DMS53 treated with DMSO at 0.1 percent for 48 hours (cell line): ENCODE results near the gene LARP1B.
"Not testable (repeated sequence)": the region's sequence is repeated elsewhere in the genome, so short reads cannot be mapped to it uniquely, and the experiment has no call there.

ENCODE experiments used
- DNase-seq: peaks from one replicate; lab custom pipeline; 2025; ENCODE audit not compliant: unreplicated experiment; lab: John Stamatoyannopoulos, UW

Gene LARP1B

GRCh38 chr4:128134925-128135324, 73.8 kb downstream of the LARP1B start:
- DNase-seq: no peak

DNA sequence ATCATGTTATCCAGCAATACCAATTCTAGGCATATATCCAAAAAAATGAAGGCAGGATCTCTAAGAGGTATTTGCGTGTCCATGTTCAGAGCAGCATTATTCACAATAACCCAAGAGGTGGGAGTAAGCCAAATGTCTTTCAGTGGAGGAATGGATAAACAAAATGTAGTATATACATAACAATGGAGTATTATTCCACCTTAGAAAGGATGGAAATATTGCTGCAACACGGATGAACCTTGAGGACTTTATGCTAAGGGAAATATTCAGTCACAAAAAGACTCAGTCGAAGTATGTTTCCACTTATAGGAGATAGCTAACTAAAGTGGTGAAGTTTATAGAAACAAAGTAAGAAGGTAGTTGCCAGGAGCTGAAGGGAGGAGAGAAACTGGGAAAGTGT, 74.3 kb downstream of the LARP1B start:
- DNase-seq: no peak

GRCh38 chr4:128141866-128142265, 80.8 kb downstream of the LARP1B start:
- DNase-seq: peak; percentile 28

- no peak for DNase-seq
Observed at GRCh38 chr4:128145727-128146126, 84.6 kb downstream of the LARP1B start.

DNA sequence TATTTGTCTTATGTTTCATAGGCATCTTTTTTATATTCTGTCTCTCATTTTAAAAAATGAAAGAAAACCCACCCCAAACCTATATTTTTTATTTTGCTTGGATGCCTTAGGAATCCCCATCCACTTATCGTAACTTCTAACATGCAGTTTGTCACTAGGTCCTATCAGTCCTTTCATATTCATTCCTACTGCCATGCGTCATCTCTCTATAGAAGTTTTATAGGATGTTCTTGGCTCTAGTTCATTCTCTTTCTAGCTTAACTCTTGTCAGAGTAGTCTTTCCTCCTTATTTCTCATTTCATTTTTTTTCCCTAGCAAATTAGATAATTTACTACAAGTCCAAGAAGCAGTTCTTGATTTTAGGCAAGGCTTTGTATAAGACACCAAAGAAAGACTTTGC, 92.7 kb downstream of the LARP1B start:
- DNase-seq: no peak

GRCh38 chr4:128155231-128155855, 94.2 kb downstream of the LARP1B start:
- DNase-seq: no peak

GRCh38 chr4:128155874-128156456, 94.9 kb downstream of the LARP1B start:
- no peak for DNase-seq

- not testable (repeated sequence) for DNase-seq
Observed at GRCh38 chr4:128156472-128156871, 95.4 kb downstream of the LARP1B start.

GRCh38 chr4:128158894-128159293, 97.8 kb downstream of the LARP1B start:
- no peak for DNase-seq

- DNase-seq: no peak
Observed at GRCh38 chr4:128159967-128160366, 98.9 kb downstream of the LARP1B start.

DNA sequence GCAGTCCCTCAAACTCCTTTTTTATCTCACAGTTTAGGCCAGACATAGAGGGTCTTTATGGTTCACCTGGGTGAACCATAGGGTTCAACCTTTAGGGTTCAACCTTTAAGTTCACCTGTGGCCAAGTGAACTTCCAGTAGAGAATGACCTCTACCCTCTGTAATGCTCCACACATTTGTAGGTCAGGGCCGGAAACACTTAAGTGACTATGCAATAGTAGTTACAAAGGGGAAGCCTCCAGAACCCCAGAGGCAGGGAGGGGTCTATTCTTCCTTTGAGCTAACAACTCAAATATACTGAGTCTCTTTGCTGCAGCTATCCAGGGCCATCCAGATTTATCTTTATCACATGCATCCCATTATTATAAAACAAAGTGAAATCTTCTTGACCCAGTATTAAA, 100.0 kb downstream of the LARP1B start:
- no peak for DNase-seq

GRCh38 chr4:128162434-128162833, 101.3 kb downstream of the LARP1B start:
- DNase-seq: no peak

GRCh38 chr4:128163177-128164117, 102.3 kb downstream of the LARP1B start:
- peak; percentile 13 for DNase-seq

DNA sequence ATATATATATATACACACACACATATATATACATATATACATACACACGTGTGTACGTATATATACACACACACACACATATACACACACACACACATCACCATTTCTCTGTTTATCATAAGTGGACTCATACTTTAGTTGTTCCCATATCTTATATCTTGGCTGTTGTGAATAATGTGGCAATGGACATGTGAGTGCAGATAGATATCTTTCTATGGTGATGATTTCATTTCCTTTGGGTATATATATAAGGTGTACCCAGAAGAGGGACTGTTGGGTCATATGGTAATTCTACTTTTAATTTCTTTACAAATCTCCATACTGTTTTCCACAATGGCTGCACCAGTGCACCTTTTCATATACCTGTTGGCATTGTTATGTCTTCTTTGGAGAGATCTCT, 105.9 kb downstream of the LARP1B start:
- DNase-seq: no peak

GRCh38 chr4:128168701-128169100, 107.6 kb downstream of the LARP1B start:
- no peak for DNase-seq

DNA sequence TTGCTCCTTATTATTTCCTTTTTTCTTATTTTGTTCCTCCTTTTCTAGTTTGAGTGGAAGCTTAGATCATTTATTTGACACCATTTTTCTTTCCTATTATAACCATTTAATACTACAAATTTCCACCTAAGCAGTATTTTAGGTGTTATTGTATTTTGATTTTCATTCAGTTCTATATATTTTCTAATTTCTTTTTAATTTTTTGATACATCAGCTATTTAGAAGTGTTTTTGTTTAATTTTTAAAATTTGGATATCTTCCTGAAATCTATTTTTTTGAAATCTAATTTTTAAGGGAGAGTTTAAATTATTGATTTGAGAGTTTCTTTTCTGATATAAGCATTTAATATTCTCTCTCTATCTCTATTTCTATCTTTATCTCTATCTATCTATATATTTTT, 108.1 kb downstream of the LARP1B start:
- no peak for DNase-seq

- DNase-seq: no peak
Observed at GRCh38 chr4:128176643-128177042, 115.5 kb downstream of the LARP1B start.

DNA sequence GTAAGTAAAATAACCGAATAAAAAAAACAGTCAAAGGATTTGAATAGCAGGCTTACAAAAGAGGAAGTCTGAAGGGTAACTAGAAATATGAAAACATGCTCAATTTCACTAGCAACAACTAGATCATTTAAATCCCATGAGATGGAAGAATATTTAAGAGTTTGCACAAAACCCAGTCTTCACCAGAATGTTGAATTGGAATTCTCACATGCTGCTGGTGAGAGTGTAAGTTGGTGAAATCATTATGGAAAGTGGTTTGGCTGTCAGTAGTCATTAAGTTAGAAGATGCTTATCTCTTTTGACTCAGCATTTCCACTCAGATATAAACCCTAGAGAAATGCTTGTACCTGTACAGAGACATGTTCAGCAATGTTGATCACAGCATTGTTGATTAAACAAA, 116.4 kb downstream of the LARP1B start:
- no peak for DNase-seq

- DNase-seq: no peak
Observed at GRCh38 chr4:128186623-128187022, 125.5 kb downstream of the LARP1B start.

DNA sequence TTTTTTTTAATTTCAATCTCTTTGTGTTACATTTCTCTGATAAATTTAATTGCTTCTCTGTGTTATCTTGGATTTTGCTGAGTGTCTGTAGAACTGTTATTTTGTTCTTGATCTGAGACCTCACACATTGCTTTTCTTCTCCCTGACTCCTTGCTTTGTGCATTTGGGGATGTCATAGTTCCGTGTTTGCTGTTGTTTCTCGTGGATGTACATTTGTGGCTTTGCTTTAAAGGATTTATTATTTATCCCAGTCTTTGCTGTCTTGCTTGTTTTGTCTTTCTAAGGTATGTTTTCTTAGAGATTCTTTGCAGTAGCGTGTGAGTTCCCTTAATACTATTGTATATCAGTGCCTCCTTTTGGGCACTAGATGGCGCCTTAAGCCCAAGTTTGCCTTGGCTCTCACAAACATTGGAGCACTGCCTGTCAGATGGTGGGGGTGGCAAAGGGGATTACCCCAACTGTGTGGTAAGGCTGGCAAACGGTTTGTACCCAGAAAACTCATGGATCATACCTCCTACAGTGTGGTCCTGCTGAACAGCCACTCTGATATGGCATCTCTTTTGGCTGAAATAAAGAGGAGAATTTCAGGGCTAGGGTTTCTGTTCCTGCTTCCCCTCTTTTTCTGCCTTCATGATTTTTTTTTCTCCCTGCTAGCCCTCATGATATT, 130.1 kb downstream of the LARP1B start:
- DNase-seq: peak; percentile 19
